Ovary (tissue), 3 donors: ENCODE data around the gene NAT8L.

Source experiments
- EP300 ChIP-seq: sonication (generic); formaldehyde crosslinking; IDR thresholded peaks from one replicate; pipeline ENCODE4 v1.6.1; 2017; ENCODE audit warnings: antibody characterized with exemption
- POLR2A ChIP-seq: fragments of 450-650 bp; IDR thresholded peaks from one replicate; pipeline ENCODE4 v1.6.1; 2017; ENCODE audit warnings: antibody characterized with exemption, mild to moderate bottlenecking, moderate library complexity
- TF ChIP-seq, protein P1 (sequence below), 3 donors: fragments of 450-650 bp in 2 of 3; fragments of 200-600 bp in 1 of 3; IDR thresholded peaks; one replicate each; pipeline versions ENCODE4 v1.5.1 to v1.8.0; 2016 to 2022; ENCODE audit warnings: antibody characterized with exemption in 3 of 3, mild to moderate bottlenecking in 1 of 3
- donor health status: DM: no; HTN: no; CAD: no.

GRCh38 chr4:2059046-2059725 is at the start of gene NAT8L:
- TF ChIP-seq POLR2A: no peak
- TF ChIP-seq, protein P1, sequence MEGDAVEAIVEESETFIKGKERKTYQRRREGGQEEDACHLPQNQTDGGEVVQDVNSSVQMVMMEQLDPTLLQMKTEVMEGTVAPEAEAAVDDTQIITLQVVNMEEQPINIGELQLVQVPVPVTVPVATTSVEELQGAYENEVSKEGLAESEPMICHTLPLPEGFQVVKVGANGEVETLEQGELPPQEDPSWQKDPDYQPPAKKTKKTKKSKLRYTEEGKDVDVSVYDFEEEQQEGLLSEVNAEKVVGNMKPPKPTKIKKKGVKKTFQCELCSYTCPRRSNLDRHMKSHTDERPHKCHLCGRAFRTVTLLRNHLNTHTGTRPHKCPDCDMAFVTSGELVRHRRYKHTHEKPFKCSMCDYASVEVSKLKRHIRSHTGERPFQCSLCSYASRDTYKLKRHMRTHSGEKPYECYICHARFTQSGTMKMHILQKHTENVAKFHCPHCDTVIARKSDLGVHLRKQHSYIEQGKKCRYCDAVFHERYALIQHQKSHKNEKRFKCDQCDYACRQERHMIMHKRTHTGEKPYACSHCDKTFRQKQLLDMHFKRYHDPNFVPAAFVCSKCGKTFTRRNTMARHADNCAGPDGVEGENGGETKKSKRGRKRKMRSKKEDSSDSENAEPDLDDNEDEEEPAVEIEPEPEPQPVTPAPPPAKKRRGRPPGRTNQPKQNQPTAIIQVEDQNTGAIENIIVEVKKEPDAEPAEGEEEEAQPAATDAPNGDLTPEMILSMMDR (IDR thresholded peaks at IDR 0.05): no peak
- no peak for TF ChIP-seq EP300
